IMR-90 (cell line): ENCODE results near the gene COL5A1. TPM values are rescaled to one million over a fixed set of nuclear protein-coding genes. Genes with fewer than 3 reads are reported as not detected.

Experiments used
- ATAC-seq: fragments of 200-7000 bp; cut with Tn5 transposase; 2 replicates; pipeline ENCODE4 v1.9.1; 2020; ENCODE audit warnings: low read depth, mild to moderate bottlenecking, moderate library complexity
- BruUV-seq: library from RNA; stranded (reverse); fragments of 400-500 nt; replicated peaks from 2 replicates; lab custom pipeline; 2021; lab: Mats Ljungman, UMichigan
- CTCF ChIA-PET: fragments of 300-600 bp; formaldehyde crosslinking; extraction: SDS; loops from one replicate; lab custom pipeline; 2021; ENCODE audit warnings: antibody characterized with exemption; lab: Yijun Ruan, JAX
- POLR2A ChIA-PET: fragments of 300-600 bp; sonication (Branson Sonifier 250); formaldehyde crosslinking; loops from one replicate; lab custom pipeline; 2022; ENCODE audit warnings: antibody characterized with exemption; ENCODE audit not compliant: unreplicated experiment; lab: Charles Lee
- DNase-seq: peaks from one replicate; pipeline ENCODE4 v3.0.0; 2013
- H2AFZ ChIP-seq: replicated peaks from 2 replicates; pipeline ENCODE3; 2013; ENCODE audit warnings: low read length, mild to moderate bottlenecking; ENCODE audit not compliant: poor library complexity
- H2AK5ac ChIP-seq: 2 replicates; pipeline ENCODE4 v1.6.1; 2013; ENCODE audit warnings: low read depth, low read length, inconsistent platforms
- H2AK9ac ChIP-seq: replicated peaks from 2 replicates; pipeline ENCODE3; 2013; ENCODE audit warnings: mild to moderate bottlenecking, low read depth, low read length, moderate library complexity; ENCODE audit not compliant: poor library complexity
- H2BK120ac ChIP-seq: 2 replicates; pipeline ENCODE4 v1.6.1; 2013; ENCODE audit warnings: low read depth, low read length, inconsistent platforms
- H2BK15ac ChIP-seq: 3 replicates; pipeline ENCODE4 v1.6.1; 2013; ENCODE audit warnings: low read depth, low read length, inconsistent platforms
- H2BK20ac ChIP-seq: 2 replicates; pipeline ENCODE4 v1.6.1; 2013; ENCODE audit warnings: low read depth, mild to moderate bottlenecking, inconsistent platforms, low read length, moderate library complexity
- H2BK5ac ChIP-seq: 2 replicates; pipeline ENCODE4 v1.6.1; 2013; ENCODE audit warnings: mild to moderate bottlenecking, low read depth, low read length, inconsistent platforms; ENCODE audit not compliant: poor library complexity, severe bottlenecking
- H3K14ac ChIP-seq: replicated peaks from 2 replicates; pipeline ENCODE4 v1.6.1; 2013; ENCODE audit warnings: low read depth, low read length, inconsistent platforms
- H3K18ac ChIP-seq: 2 replicates; pipeline ENCODE4 v1.6.1; 2013; ENCODE audit warnings: low read depth, low read length, control low read depth
- H3K23ac ChIP-seq: 2 replicates; pipeline ENCODE4 v1.6.1; 2013; ENCODE audit warnings: low read depth, low read length, inconsistent platforms
- H3K27ac ChIP-seq: 2 replicates; pipeline ENCODE4 v1.5.1; 2013; ENCODE audit warnings: mild to moderate bottlenecking, control low read depth, low read length; ENCODE audit not compliant: insufficient read depth
- H3K27me3 ChIP-seq: 2 replicates; pipeline ENCODE4 v1.6.1; 2013; ENCODE audit warnings: low read length; ENCODE audit not compliant: control insufficient read depth, insufficient read depth
- H3K36me3 ChIP-seq: 2 replicates; pipeline ENCODE4 v1.6.1; 2013; ENCODE audit warnings: low read length, mixed read lengths; ENCODE audit not compliant: control insufficient read depth, insufficient read depth
- H3K4ac ChIP-seq: 2 replicates; pipeline ENCODE4 v1.6.1; 2013; ENCODE audit warnings: low read depth, low read length, inconsistent platforms
- H3K4me1 ChIP-seq: 2 replicates; pipeline ENCODE4 v1.6.1; 2013; ENCODE audit warnings: low read length, mixed read lengths; ENCODE audit not compliant: control insufficient read depth, insufficient read depth
- H3K4me2 ChIP-seq: 2 replicates; pipeline ENCODE4 v1.6.1; 2013; ENCODE audit warnings: low read depth, mild to moderate bottlenecking, control low read depth, low read length, moderate library complexity
- H3K4me3 ChIP-seq: 2 replicates; pipeline ENCODE4 v1.5.1; 2013; ENCODE audit warnings: low read depth, mild to moderate bottlenecking, control low read depth, low read length, moderate library complexity; ENCODE audit not compliant: insufficient read depth
- H3K56ac ChIP-seq: 2 replicates; pipeline ENCODE4 v1.6.1; 2013; ENCODE audit warnings: low read length, inconsistent platforms; ENCODE audit not compliant: insufficient read depth; ENCODE audit errors: extremely low read depth
- H3K79me1 ChIP-seq, 2 experiments: 2 replicates each; pipeline ENCODE4 v1.6.1; 2013; ENCODE audit warnings: low read length in 2 of 2, inconsistent platforms in 1 of 2, low read depth in 1 of 2
- H3K9ac ChIP-seq: 2 replicates; pipeline ENCODE4 v1.6.1; 2013; ENCODE audit warnings: low read depth, low read length, control low read depth
- H3K9me1 ChIP-seq: 2 replicates; pipeline ENCODE4 v1.6.1; 2013; ENCODE audit warnings: low read length, inconsistent platforms; ENCODE audit not compliant: insufficient read depth
- H3K9me3 ChIP-seq: 2 replicates; pipeline ENCODE4 v1.6.1; 2013; ENCODE audit warnings: low read length; ENCODE audit not compliant: control insufficient read depth, insufficient read depth
- H4K20me1 ChIP-seq: 2 replicates; pipeline ENCODE4 v1.6.1; 2013; ENCODE audit warnings: low read length, inconsistent platforms; ENCODE audit not compliant: insufficient read depth
- H4K5ac ChIP-seq: 2 replicates; pipeline ENCODE4 v1.6.1; 2013; ENCODE audit warnings: mild to moderate bottlenecking, low read depth, low read length, control low read depth
- H4K8ac ChIP-seq, 2 experiments: 2 replicates each; pipeline ENCODE4 v1.6.1; 2013; ENCODE audit warnings: low read depth in 2 of 2, low read length in 2 of 2, control low read depth in 1 of 2, inconsistent platforms in 1 of 2
- H4K91ac ChIP-seq: 2 replicates; pipeline ENCODE4 v1.6.1; 2013; ENCODE audit warnings: low read depth, low read length, inconsistent platforms; ENCODE audit not compliant: insufficient read depth
- BHLHE40 ChIP-seq: fragments of 150-350 bp; IDR thresholded peaks from 2 replicates; pipeline ENCODE4 v1.6.1; 2016; ENCODE audit warnings: mild to moderate bottlenecking, low read depth, low read length
- CEBPB ChIP-seq: IDR thresholded peaks from 2 replicates; pipeline ENCODE4 v1.6.1; 2012; ENCODE audit warnings: low read depth, low read length, improper control_type of control experiment
- CHD1 ChIP-seq: IDR thresholded peaks from 2 replicates; pipeline ENCODE4 v1.6.1; 2012; ENCODE audit warnings: low read depth, low read length, improper control_type of control experiment
- FOS ChIP-seq: fragments of 150-350 bp; IDR thresholded peaks from 2 replicates; pipeline ENCODE4 v1.6.1; 2016; ENCODE audit warnings: low read depth, low read length
- MAFK ChIP-seq: IDR thresholded peaks from 2 replicates; pipeline ENCODE4 v1.6.1; 2012; ENCODE audit warnings: low read depth, low read length, improper control_type of control experiment
- MAZ ChIP-seq: IDR thresholded peaks from 2 replicates; pipeline ENCODE4 v1.6.1; 2012; ENCODE audit warnings: low read depth, mild to moderate bottlenecking, low read length, improper control_type of control experiment, moderate library complexity, borderline replicate concordance
- MXI1 ChIP-seq: IDR thresholded peaks from 2 replicates; pipeline ENCODE4 v1.6.1; 2012; ENCODE audit warnings: low read depth, mild to moderate bottlenecking, low read length, moderate library complexity, borderline replicate concordance
- NFE2L2 ChIP-seq: fragments of 150-350 bp; IDR thresholded peaks from 2 replicates; pipeline ENCODE4 v1.6.1; 2016; ENCODE audit warnings: low read depth, mild to moderate bottlenecking, low read length
- RCOR1 ChIP-seq: IDR thresholded peaks from 2 replicates; pipeline ENCODE4 v1.6.1; 2012; ENCODE audit warnings: mild to moderate bottlenecking, low read length, improper control_type of control experiment; ENCODE audit not compliant: insufficient replicate concordance
- RFX5 ChIP-seq: IDR thresholded peaks from 2 replicates; pipeline ENCODE4 v1.8.0; 2012; ENCODE audit warnings: low read depth, mild to moderate bottlenecking, low read length, moderate library complexity
- SMC3 ChIP-seq: fragments of 150-350 bp; IDR thresholded peaks from 2 replicates; pipeline ENCODE4 v1.6.1; 2016; ENCODE audit warnings: low read depth, mild to moderate bottlenecking, antibody characterized with exemption, low read length, moderate library complexity
- USF2 ChIP-seq: fragments of 150-350 bp; IDR thresholded peaks from 2 replicates; pipeline ENCODE4 v1.6.1; 2017; ENCODE audit warnings: mild to moderate bottlenecking, antibody characterized with exemption, low read length, low read depth
- WGBS, 2 experiments: methylation state at CpG; one replicate each; pipeline versions ENCODE4 v1.1.5 to v1.1.7; 2013; ENCODE audit warnings: missing lambda C conversion rate in 2 of 2; ENCODE audit not compliant: insufficient read length in 1 of 2; ENCODE audit errors: extremely low coverage in 2 of 2; 5-methylcytosine and 5-hydroxymethylcytosine counted together
- dilution Hi-C: fragments of 300-500 bp; cut with HindIII; formaldehyde crosslinking; loops from one replicate; pipeline ENCODE4 v1.14.3; 2018; ENCODE audit warnings: low sequenced_read_pairs; ENCODE audit not compliant: unreplicated experiment
- in situ Hi-C: fragments of 300-500 bp; cut with MboI; formaldehyde crosslinking; loops from 3 replicates; pipeline ENCODE4 v1.14.3; 2019; ENCODE audit warnings: low sequenced_read_pairs, inconsistent platforms, mixed read lengths
- intact Hi-C: fragments of 100-400 bp; cut with micrococcal nuclease; formaldehyde crosslinking; loops from 2 replicates; pipeline ENCODE4 v1.10.0; 2022
- polyA plus RNA-seq, 3 experiments: library from polyadenylated mRNA; depleted of rRNA; stranded (reverse); fragments of >200 nt; gene quantifications; 2 replicates each; pipeline ENCODE4 v1.2.3, GENCODE V29; 2012; ENCODE audit warnings: low replicate concordance in 1 of 3
- total RNA-seq: library from RNA; depleted of rRNA; stranded (reverse); fragments of >200 nt; gene quantifications from 2 replicates; pipeline ENCODE4 v1.2.3, GENCODE V29; 2012
- TF ChIP-seq, protein P1 (sequence below): conservative IDR thresholded peaks from 2 replicates; pipeline ENCODE4 v1.5.1; 2012; ENCODE audit warnings: mild to moderate bottlenecking, low read depth, low read length, improper control_type of control experiment

The COL5A1 gene
- total and polyA plus RNA-seq, 2 of the 4 experiments (the other 2 are of a cell fraction): 19.2 to 173 TPM

- TF ChIP-seq RFX5: no peak
Observed at GRCh38 chr9:134838651-134839454, 197.2 kb downstream of the COL5A1 start (continued).

- H4K8ac ChIP-seq: no peak overlapping the region
- H3K27me3 ChIP-seq: no peaks in the 10 kb centered on the region
- H2BK20ac ChIP-seq: no peak overlapping the region
- no peak overlapping the region for H4K5ac ChIP-seq
- no peak overlapping the region for H3K4me3 ChIP-seq
- peaks cover 45% of the 10 kb centered on the region for H4K20me1 ChIP-seq
- H3K9me1 ChIP-seq: 0 out of 2 replicates have a peak, but pooled peaks cover 3% of the 10 kb centered on the region
- H2AFZ ChIP-seq: no peak overlapping the region
- DNase-seq: no peak
- no peak overlapping the region for H3K27ac ChIP-seq
- no peak overlapping the region for H3K4ac ChIP-seq
- no peaks in the 10 kb centered on the region for H3K4me1 ChIP-seq
- dilution Hi-C loops: no loop called here
- H3K14ac ChIP-seq: no peak overlapping the region
- intact Hi-C loops: no loop called here
- H2AK5ac ChIP-seq: no peak overlapping the region
- H2BK15ac ChIP-seq: no peak overlapping the region
- WGBS, 2 experiments: 89% methylated on average over 7 of the region's 21 CpGs; no CpG with 5 or more reads in 1 of the 2 experiments
- H3K18ac ChIP-seq: no peak overlapping the region
- CTCF ChIA-PET: no interaction called here
- POLR2A ChIA-PET: no interaction called here
- H3K23ac ChIP-seq: no peak overlapping the region
- H3K4me2 ChIP-seq: no peak overlapping the region
- H2AK9ac ChIP-seq: no peak overlapping the region
- H3K79me1 ChIP-seq: peaks cover 2 to 11% of the 10 kb centered on the region in 2 experiments; a peak in 3 of 4 replicates
- no peak overlapping the region for H2BK120ac ChIP-seq
- peaks cover 93% of the 10 kb centered on the region for H3K36me3 ChIP-seq
- H2BK5ac ChIP-seq: no peak overlapping the region
- no peak overlapping the region for H3K9ac ChIP-seq
- no peak overlapping the region for H3K56ac ChIP-seq
- in situ Hi-C loops: no loop called here
- BruUV-seq: no TSS peak
- no peak overlapping the region for H4K91ac ChIP-seq
- ATAC-seq: no peak
- H3K9me3 ChIP-seq: no peaks in the 10 kb centered on the region
- TF ChIP-seq MAZ: no peak
- no peak for TF ChIP-seq MAFK
- no peak for TF ChIP-seq BHLHE40
- TF ChIP-seq CEBPB: no peak
- TF ChIP-seq, protein P1, sequence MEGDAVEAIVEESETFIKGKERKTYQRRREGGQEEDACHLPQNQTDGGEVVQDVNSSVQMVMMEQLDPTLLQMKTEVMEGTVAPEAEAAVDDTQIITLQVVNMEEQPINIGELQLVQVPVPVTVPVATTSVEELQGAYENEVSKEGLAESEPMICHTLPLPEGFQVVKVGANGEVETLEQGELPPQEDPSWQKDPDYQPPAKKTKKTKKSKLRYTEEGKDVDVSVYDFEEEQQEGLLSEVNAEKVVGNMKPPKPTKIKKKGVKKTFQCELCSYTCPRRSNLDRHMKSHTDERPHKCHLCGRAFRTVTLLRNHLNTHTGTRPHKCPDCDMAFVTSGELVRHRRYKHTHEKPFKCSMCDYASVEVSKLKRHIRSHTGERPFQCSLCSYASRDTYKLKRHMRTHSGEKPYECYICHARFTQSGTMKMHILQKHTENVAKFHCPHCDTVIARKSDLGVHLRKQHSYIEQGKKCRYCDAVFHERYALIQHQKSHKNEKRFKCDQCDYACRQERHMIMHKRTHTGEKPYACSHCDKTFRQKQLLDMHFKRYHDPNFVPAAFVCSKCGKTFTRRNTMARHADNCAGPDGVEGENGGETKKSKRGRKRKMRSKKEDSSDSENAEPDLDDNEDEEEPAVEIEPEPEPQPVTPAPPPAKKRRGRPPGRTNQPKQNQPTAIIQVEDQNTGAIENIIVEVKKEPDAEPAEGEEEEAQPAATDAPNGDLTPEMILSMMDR: no peak
- TF ChIP-seq FOS: no peak
- no peak for TF ChIP-seq RFX5
- TF ChIP-seq RCOR1: no peak
- TF ChIP-seq NFE2L2: no peak
- no peak for TF ChIP-seq USF2
- no peak for TF ChIP-seq CHD1
- TF ChIP-seq SMC3: no peak
- no peak for TF ChIP-seq MXI1
Observed at GRCh38 chr9:134839455-134840125, 198.0 kb downstream of the COL5A1 start.
